SK-N-SH (cell line): ENCODE data around the gene RARB. TPM values are rescaled to one million over a fixed set of nuclear protein-coding genes. Genes with fewer than 3 reads are reported as not detected.
A peak's percentile ranks its signal among the peaks of the same experiment; 100 is the strongest.

Experiments
- CTCF ChIP-seq: fragments of 200-600 bp; sonication (generic); IDR thresholded peaks from 2 replicates; pipeline ENCODE4 v1.6.1; 2017; ENCODE audit warnings: antibody characterized with exemption, mild to moderate bottlenecking, moderate library complexity
- ELF1 ChIP-seq: IDR thresholded peaks from 2 replicates; pipeline ENCODE4 v1.4.0; 2012
- EP300 ChIP-seq, 2 experiments: IDR thresholded peaks; 2 replicates each; pipeline versions ENCODE4 v1.4.0 to v1.6.1; 2012; ENCODE audit warnings: borderline replicate concordance in 1 of 2, low read depth in 1 of 2, low read length in 1 of 2
- EZH2phosphoT487 ChIP-seq: fragments of 200-600 bp; sonication (generic); IDR thresholded peaks from 2 replicates; pipeline ENCODE4 v1.6.1; 2017; ENCODE audit warnings: low read depth, mixed run types, mild to moderate bottlenecking, antibody characterized with exemption, moderate library complexity, borderline replicate concordance
- FOSL2 ChIP-seq: IDR thresholded peaks from 2 replicates; pipeline ENCODE4 v1.4.0; 2012; ENCODE audit warnings: low read depth, mild to moderate bottlenecking, moderate library complexity, borderline replicate concordance
- FOXJ3 ChIP-seq: sonication (generic); formaldehyde crosslinking; IDR thresholded peaks from 2 replicates; pipeline ENCODE4 v1.5.1; 2020; ENCODE audit warnings: mild to moderate bottlenecking, missing genetic modification reagents
- FOXM1 ChIP-seq: IDR thresholded peaks from 2 replicates; pipeline ENCODE4 v1.4.0; 2012; ENCODE audit warnings: low read depth, mild to moderate bottlenecking
- GABPA ChIP-seq: IDR thresholded peaks from 2 replicates; pipeline ENCODE4 v1.4.0; 2012; ENCODE audit warnings: low read depth, mild to moderate bottlenecking
- MAX ChIP-seq: IDR thresholded peaks from 2 replicates; pipeline ENCODE4 v1.4.0; 2012; ENCODE audit warnings: low read depth
- MXI1 ChIP-seq: IDR thresholded peaks from 2 replicates; pipeline ENCODE4 v1.6.1; 2012; ENCODE audit warnings: mild to moderate bottlenecking, low read depth, low read length, improper control_type of control experiment
- NFIC ChIP-seq: IDR thresholded peaks from 2 replicates; pipeline ENCODE4 v1.4.0; 2012; ENCODE audit warnings: borderline replicate concordance
- NRF1 ChIP-seq: IDR thresholded peaks from 2 replicates; pipeline ENCODE4 v1.6.1; 2012; ENCODE audit warnings: low read depth, mild to moderate bottlenecking, low read length
- PBX3 ChIP-seq: IDR thresholded peaks from 2 replicates; pipeline ENCODE4; 2012
- RAD21 ChIP-seq: IDR thresholded peaks from 2 replicates; pipeline ENCODE4 v1.6.1; 2012; ENCODE audit warnings: mild to moderate bottlenecking, low read length
- RCOR1 ChIP-seq: fragments of 150-350 bp; IDR thresholded peaks from 2 replicates; pipeline ENCODE4 v1.6.1; 2017; ENCODE audit warnings: antibody characterized with exemption, low read length
- RFX5 ChIP-seq: IDR thresholded peaks from 2 replicates; pipeline ENCODE4 v1.6.1; 2012; ENCODE audit warnings: mild to moderate bottlenecking, improper control_type of control experiment, low read length
- RXRA ChIP-seq: IDR thresholded peaks from 2 replicates; pipeline ENCODE4 v1.4.0; 2012; ENCODE audit warnings: low read depth, mild to moderate bottlenecking, borderline replicate concordance
- SIN3A ChIP-seq: IDR thresholded peaks from 2 replicates; pipeline ENCODE4 v1.6.1; 2012; ENCODE audit warnings: low read depth, mild to moderate bottlenecking, low read length, moderate library complexity, borderline replicate concordance
- SMC3 ChIP-seq: IDR thresholded peaks from 2 replicates; pipeline ENCODE4 v1.6.1; 2012; ENCODE audit warnings: low read depth, low read length, improper control_type of control experiment
- TEAD4 ChIP-seq: IDR thresholded peaks from 2 replicates; pipeline ENCODE4 v1.4.0; 2012; ENCODE audit warnings: mild to moderate bottlenecking, borderline replicate concordance; ENCODE audit not compliant: insufficient read depth
- USF1 ChIP-seq: IDR thresholded peaks from 2 replicates; pipeline ENCODE4 v1.4.0; 2012; ENCODE audit warnings: low read depth, borderline replicate concordance
- USF2 ChIP-seq: fragments of 150-350 bp; IDR thresholded peaks from 2 replicates; pipeline ENCODE4 v1.6.1; 2017; ENCODE audit warnings: antibody characterized with exemption, low read length, low read depth, borderline replicate concordance
- YY1 ChIP-seq: IDR thresholded peaks from 2 replicates; pipeline ENCODE4 v1.4.0; 2012; ENCODE audit warnings: low read depth, mild to moderate bottlenecking
- polyA plus RNA-seq, 3 experiments: library from polyadenylated mRNA; depleted of rRNA; stranded (reverse); fragments of >200 nt; gene quantifications; 2 replicates each; pipeline ENCODE4 v1.2.3, GENCODE V29; 2012
- TF ChIP-seq, protein P1 (sequence below): IDR thresholded peaks from 2 replicates; pipeline ENCODE4 v1.4.0; 2012; ENCODE audit warnings: low read depth, borderline replicate concordance

RARB gene
- polyA plus RNA-seq, 1 of the 3 experiments (the other 2 are of a cell fraction): 10.7 TPM

DNA sequence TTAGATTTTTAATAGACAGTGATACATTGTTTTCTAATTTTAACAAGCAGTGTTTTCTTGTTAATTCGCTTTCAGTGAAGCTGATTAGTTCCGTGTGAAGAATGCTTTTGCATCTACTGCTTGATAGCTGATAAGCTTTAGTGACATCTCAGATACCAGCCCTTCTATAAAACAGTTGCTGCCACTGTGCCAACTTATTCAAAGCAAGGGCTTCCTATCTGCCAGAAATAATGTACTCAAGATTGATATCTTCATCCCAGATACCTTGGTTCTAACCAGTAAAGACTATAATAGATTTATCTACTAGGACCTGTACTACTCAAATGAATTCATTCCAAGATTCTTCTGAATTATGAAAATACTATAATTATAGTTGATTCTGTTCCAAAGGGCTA is 30.4 kb downstream of the RARB start (continued):
- no peak for TF ChIP-seq MXI1
- TF ChIP-seq YY1: no peak
- no peak for TF ChIP-seq NRF1
- TF ChIP-seq GABPA: no peak
- 0 out of 2 replicates have a peak, but pooled peaks have one; percentile 5 for TF ChIP-seq RXRA
- no peak for TF ChIP-seq MAX
- TF ChIP-seq RFX5: 0 out of 2 replicates have a peak, but pooled peaks have one; percentile 16
- peak; percentile 91 for TF ChIP-seq RCOR1
- TF ChIP-seq FOSL2: no peak
- TF ChIP-seq RAD21: peak; percentile 42
- no peak for TF ChIP-seq SMC3
- TF ChIP-seq ELF1: no peak
- TF ChIP-seq EP300 (IDR thresholded peaks at IDR 0.05; ENCODE audit: borderline replicate concordance in 1 of 2, low read depth in 1 of 2, low read length in 1 of 2): peak in 1 of 2 experiments; percentile 89; a peak in 2 of 4 replicates
- no peak for TF ChIP-seq EZH2phosphoT487
- no peak for TF ChIP-seq CTCF
- peak; percentile 70 for TF ChIP-seq PBX3
- TF ChIP-seq, protein P1, sequence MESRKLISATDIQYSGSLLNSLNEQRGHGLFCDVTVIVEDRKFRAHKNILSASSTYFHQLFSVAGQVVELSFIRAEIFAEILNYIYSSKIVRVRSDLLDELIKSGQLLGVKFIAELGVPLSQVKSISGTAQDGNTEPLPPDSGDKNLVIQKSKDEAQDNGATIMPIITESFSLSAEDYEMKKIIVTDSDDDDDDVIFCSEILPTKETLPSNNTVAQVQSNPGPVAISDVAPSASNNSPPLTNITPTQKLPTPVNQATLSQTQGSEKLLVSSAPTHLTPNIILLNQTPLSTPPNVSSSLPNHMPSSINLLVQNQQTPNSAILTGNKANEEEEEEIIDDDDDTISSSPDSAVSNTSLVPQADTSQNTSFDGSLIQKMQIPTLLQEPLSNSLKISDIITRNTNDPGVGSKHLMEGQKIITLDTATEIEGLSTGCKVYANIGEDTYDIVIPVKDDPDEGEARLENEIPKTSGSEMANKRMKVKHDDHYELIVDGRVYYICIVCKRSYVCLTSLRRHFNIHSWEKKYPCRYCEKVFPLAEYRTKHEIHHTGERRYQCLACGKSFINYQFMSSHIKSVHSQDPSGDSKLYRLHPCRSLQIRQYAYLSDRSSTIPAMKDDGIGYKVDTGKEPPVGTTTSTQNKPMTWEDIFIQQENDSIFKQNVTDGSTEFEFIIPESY: no peak
- TF ChIP-seq SIN3A: no peak
- no peak for TF ChIP-seq FOXM1
- no peak for TF ChIP-seq USF2
- no peak; the same call in 1 of the 2 replicates for TF ChIP-seq TEAD4
- no peak for TF ChIP-seq NFIC
- TF ChIP-seq FOXJ3 (CRISPR knock-in tag): no peak
- no peak for TF ChIP-seq USF1
